NCI-H2081 treated with DMSO at 0.1 percent for 48 hours (cell line): ENCODE data around the gene CLIP1.

ENCODE experiments used
- DNase-seq: peaks from one replicate; lab custom pipeline; 2025; lab: John Stamatoyannopoulos, UW

The CLIP1 gene

GRCh38 chr12:122245553-122245952, 176.9 kb downstream of the CLIP1 start:
- no peak for DNase-seq

- DNase-seq, result no peak
Observed at GRCh38 chr12:122244565-122245371, 177.7 kb downstream of the CLIP1 start.

GRCh38 chr12:122243965-122244364, 178.5 kb downstream of the CLIP1 start:
- no peak for DNase-seq

GRCh38 chr12:122238861-122239260, 183.6 kb downstream of the CLIP1 start:
- DNase-seq, result no peak

GRCh38 chr12:122235741-122236140, 186.7 kb downstream of the CLIP1 start:
- no peak for DNase-seq

- no peak for DNase-seq
Observed at GRCh38 chr12:122232691-122233090, 189.8 kb downstream of the CLIP1 start.

- DNase-seq, result no peak
Observed at GRCh38 chr12:122230798-122231197, 191.7 kb downstream of the CLIP1 start.

- DNase-seq, result no peak
Observed at GRCh38 chr12:122228092-122228491, 194.4 kb downstream of the CLIP1 start.

GRCh38 chr12:122227341-122227740, 195.1 kb downstream of the CLIP1 start:
- DNase-seq, result no peak

GRCh38 chr12:122226366-122227125, 195.9 kb downstream of the CLIP1 start:
- DNase-seq, result no peak

- DNase-seq, result peak; percentile 97
Observed at GRCh38 chr12:122225683-122226365, 196.6 kb downstream of the CLIP1 start, which contains the start of gene DIABLO. DIABLO (minus strand) TSS chr12:122226052; CDS start chr12:122226014, 38 bp downstream.
